ACHN (cell line): Measurements from ENCODE around the gene UBXN4.
"Not testable (repeated sequence)": the region's sequence is repeated elsewhere in the genome, so short reads cannot be mapped to it uniquely, and the experiment has no call there.

Experiments used
- DNase-seq: peaks from one replicate; pipeline ENCODE4 v3.0.0-alpha.2; 2015
- in situ Hi-C: cut with HindIII; loops from 2 replicates; pipeline ENCODE4 v1.10.0; 2017; ENCODE audit warnings: low sequenced_read_pairs, low pct_ligation_motif_present, low pct_unique_long_range_greater_than_20kb

The UBXN4 gene

DNA sequence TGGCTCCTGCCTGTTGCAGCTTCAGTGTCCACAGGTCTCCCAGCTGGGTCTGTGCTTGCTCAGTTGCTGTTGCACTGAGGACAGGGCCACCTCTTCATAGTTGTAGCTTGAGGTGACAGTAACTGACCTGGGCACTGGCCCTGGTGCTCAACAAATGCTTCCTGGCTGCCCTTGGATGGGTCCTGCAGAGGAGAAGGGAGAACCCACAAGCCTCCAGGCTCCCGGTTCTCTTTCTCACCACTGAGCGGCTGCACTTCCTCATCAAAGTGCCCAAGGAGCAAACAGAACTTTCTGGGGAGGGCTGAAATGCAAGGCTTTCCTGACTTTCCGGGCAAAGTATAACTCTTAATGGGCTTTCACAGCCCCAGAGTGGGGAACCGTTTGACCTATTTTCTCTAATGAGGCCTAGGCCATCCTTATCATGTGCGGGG, 56.6 kb downstream of the UBXN4 start:
- in situ Hi-C loops: no loop called here
- no peak for DNase-seq

DNA sequence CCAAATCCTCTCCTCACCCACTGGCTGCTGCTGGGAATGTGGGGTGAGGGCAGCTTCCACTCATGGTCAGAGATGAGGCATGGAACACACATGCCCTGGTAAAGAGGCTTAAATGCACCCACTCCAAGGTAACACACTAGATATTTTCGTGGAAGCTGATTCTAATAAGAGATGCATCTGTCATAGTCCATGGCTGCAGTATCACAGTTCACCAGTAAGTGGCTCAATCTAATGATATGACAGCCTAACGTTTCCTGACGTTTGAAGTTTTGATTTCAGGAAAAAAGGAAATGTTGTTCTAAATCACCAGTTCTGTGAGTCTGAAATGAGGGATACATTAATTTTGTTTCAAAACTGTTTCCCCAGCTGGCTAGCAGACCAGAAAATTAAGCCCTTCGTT, 57.1 kb downstream of the UBXN4 start:
- in situ Hi-C loops: no loop called here
- DNase-seq: no peak

DNA sequence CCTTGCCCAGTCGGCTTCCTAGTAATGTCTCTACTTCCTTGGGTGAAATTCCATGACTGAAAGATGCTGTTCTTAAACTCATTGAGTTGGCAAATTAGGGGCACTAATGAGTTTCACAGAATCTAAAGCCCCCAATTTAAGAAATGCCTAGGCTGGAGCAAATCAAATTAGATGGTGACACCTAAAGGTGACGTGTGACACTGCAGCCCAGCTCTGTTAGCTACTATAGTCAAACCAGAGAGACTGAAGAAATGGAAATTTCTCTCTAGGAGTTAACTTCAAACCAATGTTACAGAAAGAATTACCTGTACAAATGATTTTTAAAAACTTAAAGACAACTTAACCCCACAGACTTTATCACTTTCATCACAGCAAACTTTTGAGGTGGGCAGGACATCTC, 58.1 kb downstream of the UBXN4 start:
- in situ Hi-C loops: no loop called here
- no peak for DNase-seq

DNA sequence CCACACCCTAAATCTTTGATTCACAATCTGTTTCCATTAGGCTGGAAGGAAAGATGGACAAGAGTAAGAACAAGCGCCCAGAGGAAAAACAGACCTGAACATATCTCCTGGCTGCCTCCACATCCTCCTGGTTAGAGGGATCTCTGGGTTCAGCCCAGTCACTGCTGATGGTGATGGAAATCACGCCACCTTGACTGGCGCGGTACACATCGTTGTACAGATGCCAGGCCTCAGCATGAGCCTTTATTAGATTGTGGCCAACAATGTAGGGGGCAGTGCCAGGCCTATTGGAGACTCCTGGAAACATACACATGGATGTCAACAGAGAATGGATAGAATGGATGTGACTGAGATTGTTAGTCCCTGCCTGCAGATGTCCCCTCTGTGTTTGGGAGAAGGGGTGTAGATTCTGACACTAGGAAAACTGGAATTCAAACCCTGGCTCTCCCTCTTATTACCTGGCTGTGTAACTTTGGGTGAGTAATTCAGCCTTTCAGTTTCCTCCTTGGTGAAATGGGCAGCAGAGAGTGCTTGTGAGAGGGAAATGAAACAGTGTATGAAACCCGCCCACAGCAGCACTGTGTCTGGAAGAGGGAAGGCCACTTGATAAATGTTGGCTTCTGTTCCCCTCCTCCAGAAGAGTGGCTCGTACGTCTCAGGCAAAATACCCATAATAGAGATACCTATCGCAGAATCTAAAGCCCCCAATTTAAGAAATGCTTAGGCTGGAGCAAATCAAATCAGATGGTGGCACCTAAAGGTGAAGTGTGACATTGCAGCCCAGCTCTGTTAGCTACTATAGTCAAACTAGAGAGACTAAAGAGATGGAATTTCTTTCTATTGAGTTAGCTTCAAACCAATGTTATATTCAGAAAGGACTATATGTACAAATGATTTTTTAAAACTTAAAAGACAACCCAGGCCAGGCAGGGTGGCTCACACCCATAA, 59.1 kb downstream of the UBXN4 start:
- no peak for DNase-seq
- in situ Hi-C loops: no loop called here

DNA sequence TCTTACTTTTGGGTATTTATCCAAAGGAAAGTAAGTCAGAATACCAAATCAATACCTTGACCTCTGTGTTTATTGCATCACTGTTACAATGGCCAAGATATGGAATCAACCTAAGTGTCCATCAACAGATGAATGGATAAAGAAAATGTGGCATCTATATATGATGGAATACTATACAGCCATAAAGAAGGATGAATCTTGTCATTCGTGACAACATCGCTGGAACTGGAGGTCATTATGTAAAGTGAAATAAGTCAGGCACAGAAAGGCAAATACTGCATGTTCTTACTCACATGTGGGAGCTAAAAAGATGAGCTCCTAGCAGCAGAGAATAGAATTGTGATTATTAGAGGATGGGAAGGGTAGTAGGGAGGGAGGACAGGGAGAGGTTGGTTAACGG, 60.7 kb downstream of the UBXN4 start:
- no peak for DNase-seq
- in situ Hi-C loops: no loop called here

DNA sequence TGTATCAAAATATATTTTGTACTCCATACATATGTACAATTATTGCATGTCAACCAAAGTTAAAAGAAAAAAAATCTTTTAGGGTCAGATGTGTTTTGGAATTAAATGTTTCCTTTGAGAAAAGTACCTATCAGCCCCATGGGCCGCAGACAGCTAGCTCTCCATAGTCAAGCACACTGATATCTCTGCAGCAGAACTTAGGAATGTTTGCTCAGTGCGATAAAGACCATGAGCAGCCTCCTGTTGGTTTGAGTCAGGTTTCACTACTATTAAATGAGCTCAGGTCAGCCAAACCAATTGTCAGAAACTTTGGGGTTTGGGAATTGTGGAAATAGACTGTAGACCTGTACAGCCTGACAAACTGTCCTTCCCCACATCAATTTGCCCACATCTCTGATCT, 61.6 kb downstream of the UBXN4 start:
- no peak for DNase-seq
- in situ Hi-C loops: no loop called here

DNA sequence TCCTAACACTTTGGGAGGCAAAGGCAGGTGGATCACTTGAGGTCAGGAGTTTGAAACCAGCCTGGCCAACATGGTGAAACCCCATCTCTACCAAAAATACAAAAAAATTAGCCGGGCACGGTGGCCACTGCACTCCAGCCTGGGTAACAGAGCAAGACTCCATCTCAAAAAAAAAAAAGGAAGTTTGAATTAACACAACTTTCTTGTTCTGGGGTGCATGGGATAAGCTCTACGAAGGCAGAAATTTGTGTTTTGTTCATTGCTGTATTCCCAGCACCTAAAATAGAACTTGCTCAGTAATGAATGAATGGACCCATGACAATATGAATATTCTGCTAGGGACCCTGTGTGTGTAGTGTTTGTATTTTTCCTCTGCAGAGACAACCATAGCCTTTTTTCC, 66.2 kb downstream of the UBXN4 start:
- in situ Hi-C loops, DNase-seq: not testable (repeated sequence)

DNA sequence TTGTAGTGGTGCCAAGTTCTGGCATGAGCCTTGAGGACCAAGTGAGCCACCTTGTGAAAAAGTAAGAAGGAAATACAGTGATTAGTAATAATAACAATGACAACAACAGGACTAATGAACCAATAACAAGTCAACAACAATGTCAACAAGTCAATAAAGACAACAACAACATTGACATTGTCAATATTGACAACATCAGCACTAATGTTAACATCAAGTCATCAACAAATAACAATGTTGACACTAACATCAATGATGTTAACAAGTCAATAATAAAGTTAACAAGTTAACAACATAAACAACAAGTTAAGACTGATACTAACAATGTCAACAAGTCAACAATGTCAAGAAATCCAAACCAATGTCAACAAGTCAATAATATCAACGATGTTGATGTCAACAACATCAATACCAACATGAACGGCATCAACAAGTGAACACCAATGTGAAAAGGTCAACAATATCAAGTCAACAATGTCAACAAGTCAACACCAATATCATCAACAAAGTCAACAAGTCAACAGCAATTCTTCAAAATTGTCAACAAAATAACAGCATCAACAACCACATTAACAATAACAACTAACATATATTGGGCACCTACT, 71.4 kb downstream of the UBXN4 start:
- in situ Hi-C loops: no loop called here
- no peak for DNase-seq

DNA sequence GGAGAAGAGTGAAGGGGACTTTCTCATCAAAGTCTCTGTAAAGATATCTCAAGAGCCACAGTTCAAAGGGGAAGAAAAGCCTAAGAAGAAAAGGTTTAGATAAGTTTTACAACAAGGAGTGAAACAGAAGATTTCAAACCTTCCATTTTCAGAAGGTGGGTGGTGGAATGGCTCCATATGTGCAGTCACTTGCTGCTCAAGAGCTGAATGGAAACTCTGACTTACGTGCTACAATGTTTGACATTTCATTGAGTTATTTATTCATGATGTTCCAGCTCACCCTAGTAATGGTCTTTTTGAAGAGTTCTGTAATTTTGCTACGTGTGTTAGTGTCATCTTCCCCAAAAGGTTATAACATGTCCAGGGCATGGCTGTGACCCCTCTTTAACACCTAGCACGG, 73.6 kb downstream of the UBXN4 start:
- in situ Hi-C loops: no loop called here
- no peak for DNase-seq

DNA sequence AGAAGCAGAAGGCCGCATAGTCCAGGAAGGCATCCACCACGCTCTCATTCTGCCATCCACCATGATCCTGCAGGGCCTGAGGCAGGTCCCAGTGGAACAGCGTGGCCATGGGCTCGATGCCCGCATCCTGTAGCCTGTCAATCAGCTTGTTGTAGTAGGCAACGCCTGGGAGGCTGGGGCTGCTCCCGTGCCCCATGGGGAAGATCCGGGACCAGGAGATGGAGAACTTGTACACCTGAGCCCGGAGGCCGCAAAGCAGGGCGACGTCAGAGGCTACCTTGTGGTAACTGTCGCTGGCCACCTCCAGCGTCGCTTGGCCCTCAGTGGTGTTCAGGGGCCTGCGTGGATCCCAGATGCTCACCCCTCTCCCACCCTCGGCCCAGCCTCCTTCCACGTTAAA, 75.8 kb downstream of the UBXN4 start:
- in situ Hi-C loops: no loop called here
- DNase-seq: no peak

DNA sequence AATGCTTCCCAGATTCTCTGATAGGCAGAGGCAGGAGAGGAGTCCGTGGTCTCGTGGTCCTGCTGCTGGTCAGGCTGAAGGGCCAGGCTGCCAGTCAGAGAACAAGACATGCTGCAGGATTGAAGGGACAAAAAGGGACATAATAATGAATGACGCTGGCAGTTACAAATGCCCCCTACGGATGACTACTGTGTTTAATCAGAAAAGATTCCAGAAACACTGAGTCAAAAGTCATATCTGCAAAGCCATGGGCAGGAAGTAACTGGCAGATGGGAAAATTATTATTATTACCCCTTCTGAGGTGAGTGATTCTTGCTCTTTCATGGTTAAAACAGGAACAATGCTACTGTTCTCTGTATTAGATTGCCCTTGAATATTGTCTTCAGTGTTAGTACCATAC, 76.3 kb downstream of the UBXN4 start:
- in situ Hi-C loops: no loop called here
- DNase-seq: no peak

DNA sequence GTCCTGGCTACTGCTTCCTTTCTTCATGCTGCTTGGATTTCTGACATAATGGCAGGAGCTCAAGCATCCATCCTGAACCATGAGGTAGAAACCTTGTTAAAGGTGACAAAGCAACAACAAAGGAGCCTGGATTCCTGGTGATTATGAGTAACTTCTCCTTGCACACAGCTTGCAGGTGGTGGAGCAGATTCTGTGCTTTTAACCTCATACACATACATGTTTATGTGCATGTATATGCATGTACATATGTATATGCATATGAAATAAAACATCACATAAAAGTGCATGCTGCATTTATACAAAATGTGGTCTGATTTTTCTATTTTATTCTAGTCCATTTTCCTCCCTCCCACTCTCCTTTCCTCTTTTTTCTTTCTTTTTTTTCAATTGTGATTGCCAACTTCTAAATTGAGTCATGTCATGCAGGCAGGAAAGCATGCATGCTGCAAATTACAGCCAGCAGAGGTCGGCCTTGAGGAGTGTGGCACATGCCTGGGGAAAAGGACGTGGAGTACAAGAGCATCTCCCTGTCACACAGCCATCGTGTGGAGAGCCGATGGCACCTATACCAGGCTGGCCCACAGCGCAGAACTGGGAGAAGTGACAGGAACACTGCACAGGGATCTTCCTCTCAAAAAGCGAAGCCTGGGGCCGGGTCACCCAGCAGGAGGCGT, 77.4 kb downstream of the UBXN4 start:
- in situ Hi-C loops: no loop called here
- peak; percentile 36 for DNase-seq

DNA sequence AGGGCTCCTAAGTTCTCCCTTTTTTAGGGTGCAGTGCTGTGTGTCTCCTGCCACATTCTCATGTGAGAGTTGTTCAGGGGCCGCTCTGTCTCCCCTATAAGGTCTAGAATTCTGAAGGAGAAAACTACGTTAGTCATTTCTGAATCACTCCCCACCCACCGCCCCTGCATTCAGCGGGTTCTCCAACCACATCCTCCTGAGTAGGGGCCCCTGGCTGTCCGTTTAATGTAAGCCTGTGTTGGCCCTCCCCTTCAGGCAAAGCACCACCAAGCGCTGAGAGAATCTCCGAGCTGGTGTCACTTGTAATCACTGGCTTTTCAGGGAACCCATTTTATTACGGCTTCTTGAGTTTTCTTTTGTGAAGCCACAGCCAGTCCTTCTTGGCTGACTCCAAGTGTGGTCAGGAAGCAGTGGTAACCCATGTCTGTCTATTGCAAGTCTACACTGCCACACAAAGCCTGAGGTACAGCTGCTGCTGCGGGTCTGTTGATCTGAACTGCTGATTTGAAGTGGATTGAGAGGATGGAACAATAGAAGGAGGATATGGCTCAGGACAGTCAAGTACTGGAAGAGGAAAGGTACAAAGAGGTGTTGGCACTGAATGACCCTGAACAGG, 78.5 kb downstream of the UBXN4 start:
- DNase-seq: no peak
- in situ Hi-C loops: no loop called here

DNA sequence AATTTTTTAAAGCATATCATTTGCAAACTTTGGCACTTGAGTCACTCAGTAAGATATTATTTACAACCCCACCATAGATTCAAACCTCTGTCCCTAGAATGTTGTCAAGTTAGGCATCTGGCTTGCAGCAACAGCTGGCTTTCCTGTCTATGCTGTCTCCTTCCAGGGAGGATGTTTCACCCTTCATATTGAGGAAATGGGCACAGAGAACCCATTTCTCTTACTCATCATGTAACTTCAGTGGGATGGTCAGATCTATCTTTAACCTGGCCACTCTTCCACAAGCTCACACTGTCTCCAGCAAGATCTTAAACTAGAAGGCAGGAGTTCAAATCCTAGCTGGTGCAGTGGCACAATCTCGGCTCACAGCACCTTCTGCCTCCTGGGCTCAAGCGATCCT, 79.5 kb downstream of the UBXN4 start:
- in situ Hi-C loops: no loop called here
- no peak for DNase-seq

DNA sequence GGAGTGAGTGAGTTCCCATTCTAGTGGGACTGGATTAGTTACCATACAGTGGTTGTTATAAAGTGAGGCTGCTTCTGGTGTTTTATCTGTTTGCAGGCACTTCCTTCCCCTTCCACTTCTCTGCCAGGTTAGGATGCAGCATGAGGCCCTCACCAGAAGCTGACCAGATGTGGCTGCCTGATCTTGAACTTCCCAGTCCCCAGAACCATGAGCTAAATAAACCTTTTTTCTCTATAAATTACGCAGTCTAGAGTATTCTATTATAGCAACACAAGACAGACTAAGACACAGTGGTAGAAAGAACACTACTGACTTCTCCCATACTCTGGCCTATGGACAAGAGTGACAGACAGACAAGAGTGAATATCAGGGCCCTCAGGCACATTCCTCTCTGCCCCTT, 81.2 kb downstream of the UBXN4 start:
- in situ Hi-C loops: no loop called here
- DNase-seq: no peak

DNA sequence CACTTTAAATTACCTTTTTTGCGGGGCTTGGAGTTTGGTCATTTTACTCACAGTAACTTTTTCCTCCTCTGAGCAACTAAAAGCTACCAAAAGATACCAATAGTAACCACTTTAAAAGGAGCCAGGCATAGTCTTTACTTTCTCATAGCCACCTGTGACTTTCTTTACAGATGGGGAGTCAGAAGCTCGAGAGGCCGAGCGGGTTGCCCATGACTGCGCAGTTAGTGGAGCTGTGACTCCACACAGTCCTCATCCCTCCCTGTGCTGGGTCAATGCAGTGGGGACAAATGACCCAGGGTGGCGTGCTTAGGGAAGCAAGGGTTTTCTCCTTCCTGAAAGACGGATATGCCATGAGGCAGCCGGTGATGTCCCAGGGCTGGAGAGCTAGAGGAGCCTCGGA, 83.5 kb downstream of the UBXN4 start:
- in situ Hi-C loops: no loop called here
- no peak for DNase-seq

DNA sequence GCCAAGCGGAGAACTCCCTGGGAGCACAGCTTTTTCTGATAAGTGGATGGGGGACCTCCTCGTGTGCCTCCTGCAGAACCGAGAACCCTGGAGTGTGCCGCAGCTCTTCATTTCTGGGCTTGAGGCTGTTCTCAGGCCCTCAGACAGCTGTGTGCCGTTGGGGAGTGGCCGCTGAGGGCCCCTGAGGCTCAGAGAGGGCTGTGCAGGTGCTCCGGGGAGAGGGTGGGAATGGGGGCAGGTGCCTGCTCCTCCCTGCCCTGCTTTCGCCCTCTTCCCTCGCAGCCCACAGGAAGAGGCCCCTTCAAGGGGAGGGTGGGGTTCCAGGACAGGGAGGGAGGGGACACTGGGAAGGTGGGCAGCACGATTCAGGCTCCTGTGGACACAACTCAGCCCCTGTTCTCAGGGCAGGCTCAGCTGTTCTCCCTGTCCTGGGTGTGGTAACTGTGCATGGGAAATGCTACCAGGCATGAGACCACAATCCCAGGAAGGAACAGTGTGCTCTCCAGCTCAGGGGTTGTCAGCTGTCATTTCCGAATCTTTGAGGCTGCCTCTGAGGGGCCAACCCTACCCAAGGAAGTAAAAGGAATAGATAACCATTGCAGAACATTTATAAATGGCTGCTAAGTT, 84.0 kb downstream of the UBXN4 start:
- in situ Hi-C loops: no loop called here
- no peak for DNase-seq

DNA sequence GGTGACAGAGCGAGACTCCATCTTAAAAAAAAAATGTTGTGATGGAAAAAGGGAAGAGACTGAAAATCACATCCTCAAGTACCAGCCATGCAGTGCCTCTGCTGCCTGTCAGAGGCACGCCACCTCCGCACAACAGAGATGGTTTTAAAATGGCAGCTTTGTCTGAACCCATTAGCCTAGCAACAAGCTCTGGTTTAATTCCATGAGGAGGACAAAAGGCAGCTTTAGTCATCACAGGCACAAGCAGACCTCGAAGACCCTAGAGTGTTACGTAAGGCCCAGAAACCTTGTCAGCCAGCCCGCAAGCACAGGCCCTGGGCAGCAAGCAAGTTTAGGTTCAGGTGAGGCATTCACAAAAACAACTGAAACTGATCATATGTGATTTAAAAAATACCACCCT, 84.9 kb downstream of the UBXN4 start:
- in situ Hi-C loops: no loop called here
- no peak for DNase-seq
